Measurements from ENCODE around the gene FHIT. TPM values are rescaled to one million over a fixed set of nuclear protein-coding genes. Genes with fewer than 3 reads are reported as not detected.

The FHIT gene
- total and polyA plus RNA-seq, 2 of the 4 experiments (the other 2 are of a cell fraction): 0.07 TPM; not detected in 1

- dilution Hi-C loops (cut with HindIII; ENCODE audit: low sequenced_read_pairs, unreplicated experiment) (no loop called here), in situ Hi-C loops (cut with MboI; ENCODE audit: low sequenced_read_pairs) (no loop called here), intact Hi-C loops (cut with micrococcal nuclease) (no loop called here)
- H3K4me2 ChIP-seq (ENCODE audit: low read depth, low read length): no peak overlapping the region
- no peak overlapping the region for H3K4me3 ChIP-seq (ENCODE audit: insufficient read depth, low read depth, low read length)
- ATAC-seq (ENCODE audit: low read depth) (no peak), DNase-seq (no peak)
- no peak overlapping the region for H2BK120ac ChIP-seq (ENCODE audit: low read depth, low read length)
- no CpG with 5 or more reads among the region's 1 CpG for WGBS, 2 experiments (ENCODE audit: extremely low coverage in 2 of 2, insufficient read length in 1 of 2)
- H3K4ac ChIP-seq (ENCODE audit: low read depth, low read length): no peak overlapping the region
- no peak overlapping the region for H3K9ac ChIP-seq (ENCODE audit: low read depth, low read length)
- H3K9me3 ChIP-seq (ENCODE audit: control insufficient read depth, insufficient read depth, low read length): peaks cover 5% of the 10 kb centered on the region; the same call in 1 of the 2 replicates
- TF ChIP-seq FOS (IDR thresholded peaks at IDR 0.05; ENCODE audit: low read depth, low read length) (no peak), RAD21 (IDR thresholded peaks at IDR 0.05; ENCODE audit: low read length) (no peak), CEBPB (IDR thresholded peaks at IDR 0.05; ENCODE audit: low read depth, low read length) (no peak), RFX5 (IDR thresholded peaks at IDR 0.05; ENCODE audit: low read depth, low read length) (no peak), MAFK (IDR thresholded peaks at IDR 0.05; ENCODE audit: low read depth, low read length) (no peak), NFE2L2 (IDR thresholded peaks at IDR 0.05; ENCODE audit: low read depth, low read length) (no peak), ELK1 (IDR thresholded peaks at IDR 0.05; ENCODE audit: borderline replicate concordance, low read depth, low read length) (no peak), MAZ (IDR thresholded peaks at IDR 0.05; ENCODE audit: borderline replicate concordance, low read depth, low read length) (no peak), MXI1 (IDR thresholded peaks at IDR 0.05; ENCODE audit: borderline replicate concordance, low read depth, low read length) (no peak), POLR2A (IDR thresholded peaks at IDR 0.05; ENCODE audit: low read depth, low read length) (no peak), CHD1 (IDR thresholded peaks at IDR 0.05; ENCODE audit: low read depth, low read length) (no peak), BHLHE40 (IDR thresholded peaks at IDR 0.05; ENCODE audit: low read depth, low read length) (no peak), RCOR1 (IDR thresholded peaks at IDR 0.05; ENCODE audit: insufficient replicate concordance, low read length) (no peak), SMC3 (IDR thresholded peaks at IDR 0.05; ENCODE audit: low read depth, low read length) (no peak)
- TF ChIP-seq, protein P1, sequence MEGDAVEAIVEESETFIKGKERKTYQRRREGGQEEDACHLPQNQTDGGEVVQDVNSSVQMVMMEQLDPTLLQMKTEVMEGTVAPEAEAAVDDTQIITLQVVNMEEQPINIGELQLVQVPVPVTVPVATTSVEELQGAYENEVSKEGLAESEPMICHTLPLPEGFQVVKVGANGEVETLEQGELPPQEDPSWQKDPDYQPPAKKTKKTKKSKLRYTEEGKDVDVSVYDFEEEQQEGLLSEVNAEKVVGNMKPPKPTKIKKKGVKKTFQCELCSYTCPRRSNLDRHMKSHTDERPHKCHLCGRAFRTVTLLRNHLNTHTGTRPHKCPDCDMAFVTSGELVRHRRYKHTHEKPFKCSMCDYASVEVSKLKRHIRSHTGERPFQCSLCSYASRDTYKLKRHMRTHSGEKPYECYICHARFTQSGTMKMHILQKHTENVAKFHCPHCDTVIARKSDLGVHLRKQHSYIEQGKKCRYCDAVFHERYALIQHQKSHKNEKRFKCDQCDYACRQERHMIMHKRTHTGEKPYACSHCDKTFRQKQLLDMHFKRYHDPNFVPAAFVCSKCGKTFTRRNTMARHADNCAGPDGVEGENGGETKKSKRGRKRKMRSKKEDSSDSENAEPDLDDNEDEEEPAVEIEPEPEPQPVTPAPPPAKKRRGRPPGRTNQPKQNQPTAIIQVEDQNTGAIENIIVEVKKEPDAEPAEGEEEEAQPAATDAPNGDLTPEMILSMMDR (conservative IDR thresholded peaks at IDR 0.05; ENCODE audit: low read depth, low read length): no peak
- TF ChIP-seq, protein P2, sequence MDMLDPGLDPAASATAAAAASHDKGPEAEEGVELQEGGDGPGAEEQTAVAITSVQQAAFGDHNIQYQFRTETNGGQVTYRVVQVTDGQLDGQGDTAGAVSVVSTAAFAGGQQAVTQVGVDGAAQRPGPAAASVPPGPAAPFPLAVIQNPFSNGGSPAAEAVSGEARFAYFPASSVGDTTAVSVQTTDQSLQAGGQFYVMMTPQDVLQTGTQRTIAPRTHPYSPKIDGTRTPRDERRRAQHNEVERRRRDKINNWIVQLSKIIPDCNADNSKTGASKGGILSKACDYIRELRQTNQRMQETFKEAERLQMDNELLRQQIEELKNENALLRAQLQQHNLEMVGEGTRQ (IDR thresholded peaks at IDR 0.05; ENCODE audit: low read depth, low read length): no peak
- no peak overlapping the region for H2AFZ ChIP-seq (replicated peaks; ENCODE audit: low read length, poor library complexity)
- H3K56ac ChIP-seq (ENCODE audit: extremely low read depth, insufficient read depth, low read length): no peak overlapping the region
- H4K8ac ChIP-seq (ENCODE audit: low read depth in 2 of 2, low read length in 2 of 2): no peak overlapping the region
- H4K91ac ChIP-seq (ENCODE audit: insufficient read depth, low read depth, low read length): no peak overlapping the region
- ChIA-PET POLR2A (ENCODE audit: unreplicated experiment) (no interaction called here), CTCF (no interaction called here)
- no peaks in the 10 kb centered on the region for H4K20me1 ChIP-seq (ENCODE audit: insufficient read depth, low read length)
- no peaks in the 10 kb centered on the region for H3K36me3 ChIP-seq (ENCODE audit: control insufficient read depth, insufficient read depth, low read length)
- H2BK15ac ChIP-seq (ENCODE audit: low read depth, low read length): no peak overlapping the region
- no peak overlapping the region for H2AK5ac ChIP-seq (ENCODE audit: low read depth, low read length)
- no peak overlapping the region for H2BK5ac ChIP-seq (ENCODE audit: low read depth, low read length, poor library complexity, severe bottlenecking)
- no peaks in the 10 kb centered on the region for H3K4me1 ChIP-seq (ENCODE audit: control insufficient read depth, insufficient read depth, low read length)
- no peaks in the 10 kb centered on the region for H3K27me3 ChIP-seq (ENCODE audit: control insufficient read depth, insufficient read depth, low read length)
- H2BK20ac ChIP-seq (ENCODE audit: low read depth, low read length): no peak overlapping the region
- H3K27ac ChIP-seq (ENCODE audit: insufficient read depth, low read length): no peak overlapping the region
- no peaks in the 10 kb centered on the region for H3K79me1 ChIP-seq (ENCODE audit: low read depth in 1 of 2, low read length in 2 of 2)
- H3K9me1 ChIP-seq (ENCODE audit: insufficient read depth, low read length): no peaks in the 10 kb centered on the region
- H3K23ac ChIP-seq (ENCODE audit: low read depth, low read length): no peak overlapping the region
- no peak overlapping the region for H2AK9ac ChIP-seq (replicated peaks; ENCODE audit: low read depth, low read length, poor library complexity)
- no TSS peak for BruUV-seq (replicated peaks)
- no peak overlapping the region for H4K5ac ChIP-seq (ENCODE audit: low read depth, low read length)
- no peak overlapping the region for H3K14ac ChIP-seq (replicated peaks; ENCODE audit: low read depth, low read length)
- no peak overlapping the region for H3K18ac ChIP-seq (ENCODE audit: low read depth, low read length)
Measured at GRCh38 chr3:60967141-60967540, 284.1 kb downstream of the FHIT start.
